Measurements from ENCODE around the gene CFAP20DC.

GRCh38 chr3:59085976-59086375 is 36.2 kb upstream of the CFAP20DC start:
- TF ChIP-seq CTCF (IDR thresholded peaks at IDR 0.05), result no peak
- no peak for TF ChIP-seq POLR2A (IDR thresholded peaks at IDR 0.05)
